HUDEP-2 (cell line): Measurements from ENCODE around the gene TMEM38A.
A peak's percentile ranks its signal among the peaks of the same experiment; 100 is the strongest.
"Not testable (repeated sequence)": the region's sequence is repeated elsewhere in the genome, so short reads cannot be mapped to it uniquely, and the experiment has no call there.

Experiments
- DNase-seq, 76 experiments: peaks; one replicate each; lab custom pipeline; 2025; ENCODE audit not compliant: unreplicated experiment in 76 of 76; lab: John Stamatoyannopoulos, UW

The TMEM38A gene

GRCh38 chr19:16673231-16673630 is 12.3 kb downstream of the TMEM38A start:
- no peak for DNase-seq

GRCh38 chr19:16673839-16674238 is 12.9 kb downstream of the TMEM38A start:
- DNase-seq: not testable (repeated sequence)

- no peak for DNase-seq
Measured at GRCh38 chr19:16676101-16676798, 15.3 kb downstream of the TMEM38A start.

- DNase-seq: no peak
Measured at GRCh38 chr19:16677055-16677454, 16.1 kb downstream of the TMEM38A start.

GRCh38 chr19:16678498-16678897 is 17.6 kb downstream of the TMEM38A start:
- DNase-seq: no peak

GRCh38 chr19:16679811-16680210 is 18.9 kb downstream of the TMEM38A start:
- no peak for DNase-seq

GRCh38 chr19:16682539-16682938 is 21.6 kb downstream of the TMEM38A start:
- DNase-seq: no peak

GRCh38 chr19:16684216-16684615 is 23.3 kb downstream of the TMEM38A start:
- DNase-seq: no peak

GRCh38 chr19:16688084-16688483 is 27.1 kb downstream of the TMEM38A start:
- DNase-seq: no peak

- no peak for DNase-seq
Measured at GRCh38 chr19:16698914-16699313, 38.0 kb downstream of the TMEM38A start.

- DNase-seq: no peak
Measured at GRCh38 chr19:16702123-16702522, 41.2 kb downstream of the TMEM38A start.

- no peak for DNase-seq
Measured at GRCh38 chr19:16703677-16704076, 42.7 kb downstream of the TMEM38A start.

- not testable (repeated sequence) for DNase-seq
Measured at GRCh38 chr19:16710870-16711269, 49.9 kb downstream of the TMEM38A start.

- not testable (repeated sequence) for DNase-seq
Measured at GRCh38 chr19:16712295-16712694, 51.4 kb downstream of the TMEM38A start.

GRCh38 chr19:16714702-16715287 is 53.9 kb downstream of the TMEM38A start:
- peak in 59 of 76 experiments; percentile 5 to 75 (median 42) for DNase-seq

GRCh38 chr19:16715611-16716010 is 54.7 kb downstream of the TMEM38A start:
- no peak for DNase-seq

- no peak for DNase-seq
Measured at GRCh38 chr19:16721051-16721450, 60.1 kb downstream of the TMEM38A start.

GRCh38 chr19:16722591-16722990 is 61.7 kb downstream of the TMEM38A start:
- DNase-seq: no peak

GRCh38 chr19:16726916-16727315 is 66.0 kb downstream of the TMEM38A start:
- no peak for DNase-seq

- DNase-seq: not testable (repeated sequence)
Measured at GRCh38 chr19:16735650-16736266, 74.8 kb downstream of the TMEM38A start.

GRCh38 chr19:16736709-16737108 is 75.8 kb downstream of the TMEM38A start:
- no peak for DNase-seq

- DNase-seq: no peak
Measured at GRCh38 chr19:16737911-16738310, 77.0 kb downstream of the TMEM38A start.
